Activated CD4-positive, CD25-positive, alpha-beta regulatory T cell treated with anti-CD3 and anti-CD28 coated beads, Interleukin-2, amount 50 U/mL, for 72 hours (primary cell): ENCODE measurements around the gene GJB1.
"Not testable (repeated sequence)": the region's sequence is repeated elsewhere in the genome, so short reads cannot be mapped to it uniquely, and the experiment has no call there.

ENCODE experiments used
- DNase-seq: peaks from one replicate; pipeline ENCODE4 v3.0.0; 2021

The GJB1 gene

DNA sequence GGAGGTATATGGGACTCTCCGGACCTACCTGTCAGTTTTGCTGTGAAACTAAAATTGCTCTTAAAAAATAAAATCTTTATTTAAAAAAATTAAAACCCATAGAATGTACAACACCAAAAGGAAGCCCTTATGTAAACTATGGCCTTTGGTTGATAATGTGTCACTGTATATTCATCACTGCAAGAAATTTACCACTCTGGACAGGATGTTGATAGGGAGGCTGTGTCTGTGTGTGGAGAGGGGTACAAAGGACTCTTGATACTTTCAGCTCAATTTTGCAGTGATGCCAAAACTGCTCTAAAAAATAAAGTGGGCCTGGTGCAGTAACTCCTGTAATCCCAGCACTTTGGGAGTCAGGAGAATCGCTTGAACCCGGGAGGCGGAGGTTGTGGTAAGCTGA, 33.8 kb downstream of the GJB1 start:
- DNase-seq, result no peak

DNA sequence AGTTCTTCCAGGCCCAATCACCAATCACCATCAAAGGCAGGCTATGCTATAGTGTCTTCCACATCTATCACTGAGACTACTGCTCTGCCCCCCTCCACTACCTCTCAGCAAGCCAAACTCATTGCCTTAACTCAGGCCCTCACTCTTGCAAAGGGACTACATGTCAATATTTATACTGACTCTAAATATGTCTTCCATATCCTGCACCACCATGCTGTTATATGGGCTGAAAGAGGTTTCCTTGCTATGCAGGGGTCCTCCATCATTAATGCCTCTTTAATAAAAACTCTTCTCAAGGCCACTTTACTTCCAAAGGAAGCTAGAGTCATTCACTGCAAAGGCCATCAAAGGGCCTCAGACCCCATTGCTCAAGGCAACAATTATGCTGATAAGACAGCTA, 45.6 kb downstream of the GJB1 start:
- not testable (repeated sequence) for DNase-seq

DNA sequence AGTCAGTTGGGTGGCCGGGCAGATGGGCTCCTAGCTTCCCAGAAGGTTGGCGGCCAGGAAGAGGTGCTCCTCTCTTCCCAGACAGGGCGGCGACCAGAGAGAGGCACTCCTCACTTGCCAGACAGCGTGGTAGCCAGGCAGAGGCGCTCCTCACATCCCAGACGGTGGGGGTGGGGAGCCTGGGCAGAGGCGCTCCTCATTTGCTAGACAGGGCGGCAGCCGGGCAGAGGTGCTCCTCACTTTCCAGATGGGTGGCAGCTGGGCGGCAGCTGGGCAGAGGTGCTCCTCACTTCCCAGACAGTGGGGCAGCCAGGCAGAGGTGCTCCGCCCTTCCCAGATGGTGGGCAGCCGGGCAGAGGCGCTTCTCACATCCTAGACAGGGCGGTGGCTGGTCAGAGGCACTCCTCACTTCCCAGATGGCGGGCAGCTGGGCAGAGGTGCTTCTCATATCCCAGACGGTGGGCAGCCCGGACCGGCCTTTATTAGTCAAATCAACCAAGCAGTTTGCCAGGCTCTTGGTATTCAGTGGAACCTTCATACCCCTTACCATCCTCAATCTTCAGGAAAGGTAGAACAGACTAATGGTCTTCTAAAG, 46.9 kb downstream of the GJB1 start:
- no peak for DNase-seq

DNA sequence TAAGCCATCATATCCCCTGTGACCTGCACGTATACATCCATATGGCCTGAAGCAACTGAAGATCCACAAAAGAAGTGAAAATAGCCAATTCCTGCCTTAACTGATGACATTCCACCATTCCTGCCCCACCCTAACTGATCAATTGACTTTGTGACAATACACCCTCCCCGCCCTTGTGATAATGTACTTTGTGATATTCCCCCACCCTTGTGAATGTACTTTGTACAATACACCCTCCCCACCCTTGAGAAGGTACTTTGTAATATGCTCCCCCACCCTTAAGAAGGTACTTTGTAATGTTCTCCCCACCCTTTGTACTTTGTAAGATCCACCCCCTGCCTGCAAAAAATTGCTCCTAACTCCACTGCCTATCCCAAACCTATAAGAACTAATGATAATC, 49.3 kb downstream of the GJB1 start:
- DNase-seq, result not testable (repeated sequence)
